Progenitor cell of endocrine pancreas (in vitro differentiated cells): ENCODE results near the gene LTBP4. TPM values are rescaled to one million over a fixed set of nuclear protein-coding genes. Genes with fewer than 3 reads are reported as not detected.
A peak's percentile ranks its signal among the peaks of the same experiment; 100 is the strongest.

Experiments used
- DNase-seq: peaks from one replicate; pipeline ENCODE4 v3.0.0; 2021; ENCODE audit warnings: low spot score; ENCODE audit not compliant: unreplicated experiment
- H3K27ac Mint-ChIP-seq: 2 replicates; pipeline ENCODE4 v1.8.0; 2021; ENCODE audit warnings: mild to moderate bottlenecking, moderate library complexity, mixed read lengths
- H3K27me3 Mint-ChIP-seq: 2 replicates; pipeline ENCODE4 v1.8.0; 2021; ENCODE audit warnings: mixed read lengths
- H3K36me3 Mint-ChIP-seq: 2 replicates; pipeline ENCODE4 v1.8.0; 2022; ENCODE audit warnings: mixed read lengths; ENCODE audit not compliant: insufficient read depth
- H3K4me1 Mint-ChIP-seq: 2 replicates; pipeline ENCODE4 v1.8.0; 2021; ENCODE audit warnings: low read depth, mixed read lengths
- H3K4me3 Mint-ChIP-seq: 2 replicates; pipeline ENCODE4 v1.8.0; 2021; ENCODE audit warnings: low read depth, mild to moderate bottlenecking, moderate library complexity, mixed read lengths
- H3K9me3 Mint-ChIP-seq: 2 replicates; pipeline ENCODE4 v1.8.0; 2021; ENCODE audit warnings: low read depth, mixed read lengths
- total RNA-seq: library from RNA; stranded (reverse); gene quantifications from 2 replicates; pipeline ENCODE4 v1.2.1, GENCODE V29; 2021
- TF ChIP-seq, protein P1 (sequence below): fragments of 200-600 bp; sonication (generic); IDR thresholded peaks from one replicate; pipeline ENCODE4 v1.5.0; 2021; ENCODE audit warnings: antibody characterized with exemption, mild to moderate bottlenecking; ENCODE audit not compliant: unreplicated experiment

LTBP4 gene
- total RNA-seq, 1 donor from 2014 or later: 25.4 TPM

DNA sequence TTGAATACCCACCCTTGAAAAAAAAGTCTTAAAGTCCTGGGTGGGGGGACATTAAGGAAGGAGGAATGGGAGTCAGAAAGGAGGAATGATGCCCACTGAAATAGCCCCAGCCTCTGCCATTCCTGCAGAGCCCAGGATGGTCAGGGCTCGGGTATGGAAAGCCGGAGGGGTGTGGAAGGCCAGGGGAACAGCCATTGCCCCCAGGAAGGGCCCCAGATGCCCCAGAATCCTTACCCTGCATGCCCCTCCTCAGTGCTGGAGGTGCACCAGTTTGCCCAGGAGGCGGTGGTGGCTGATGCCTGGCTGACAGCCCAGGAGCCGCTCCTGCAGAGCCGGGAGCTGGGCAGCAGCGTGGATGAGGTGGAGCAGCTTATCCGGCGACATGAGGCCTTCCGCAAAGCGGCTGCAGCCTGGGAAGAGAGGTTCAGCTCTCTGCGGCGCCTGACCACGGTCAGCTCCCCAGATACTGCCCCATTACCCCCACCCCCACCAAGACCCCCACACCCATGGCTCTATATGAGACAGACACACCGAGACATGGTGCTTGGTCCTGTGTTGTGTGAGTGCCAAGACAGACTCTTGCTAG, 35.2 kb upstream of the LTBP4 start:
- TF ChIP-seq, protein P1, sequence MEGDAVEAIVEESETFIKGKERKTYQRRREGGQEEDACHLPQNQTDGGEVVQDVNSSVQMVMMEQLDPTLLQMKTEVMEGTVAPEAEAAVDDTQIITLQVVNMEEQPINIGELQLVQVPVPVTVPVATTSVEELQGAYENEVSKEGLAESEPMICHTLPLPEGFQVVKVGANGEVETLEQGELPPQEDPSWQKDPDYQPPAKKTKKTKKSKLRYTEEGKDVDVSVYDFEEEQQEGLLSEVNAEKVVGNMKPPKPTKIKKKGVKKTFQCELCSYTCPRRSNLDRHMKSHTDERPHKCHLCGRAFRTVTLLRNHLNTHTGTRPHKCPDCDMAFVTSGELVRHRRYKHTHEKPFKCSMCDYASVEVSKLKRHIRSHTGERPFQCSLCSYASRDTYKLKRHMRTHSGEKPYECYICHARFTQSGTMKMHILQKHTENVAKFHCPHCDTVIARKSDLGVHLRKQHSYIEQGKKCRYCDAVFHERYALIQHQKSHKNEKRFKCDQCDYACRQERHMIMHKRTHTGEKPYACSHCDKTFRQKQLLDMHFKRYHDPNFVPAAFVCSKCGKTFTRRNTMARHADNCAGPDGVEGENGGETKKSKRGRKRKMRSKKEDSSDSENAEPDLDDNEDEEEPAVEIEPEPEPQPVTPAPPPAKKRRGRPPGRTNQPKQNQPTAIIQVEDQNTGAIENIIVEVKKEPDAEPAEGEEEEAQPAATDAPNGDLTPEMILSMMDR: no peak
- peaks cover 69% of the 10 kb centered on the region for H3K27me3 Mint-ChIP-seq
- H3K9me3 Mint-ChIP-seq: peaks cover 4% of the 10 kb centered on the region
- DNase-seq: no peak
- H3K4me3 Mint-ChIP-seq: no peak overlapping the region
- H3K36me3 Mint-ChIP-seq: no peaks in the 10 kb centered on the region
- no peak overlapping the region for H3K27ac Mint-ChIP-seq
- H3K4me1 Mint-ChIP-seq: peaks cover 6% of the 10 kb centered on the region

DNA sequence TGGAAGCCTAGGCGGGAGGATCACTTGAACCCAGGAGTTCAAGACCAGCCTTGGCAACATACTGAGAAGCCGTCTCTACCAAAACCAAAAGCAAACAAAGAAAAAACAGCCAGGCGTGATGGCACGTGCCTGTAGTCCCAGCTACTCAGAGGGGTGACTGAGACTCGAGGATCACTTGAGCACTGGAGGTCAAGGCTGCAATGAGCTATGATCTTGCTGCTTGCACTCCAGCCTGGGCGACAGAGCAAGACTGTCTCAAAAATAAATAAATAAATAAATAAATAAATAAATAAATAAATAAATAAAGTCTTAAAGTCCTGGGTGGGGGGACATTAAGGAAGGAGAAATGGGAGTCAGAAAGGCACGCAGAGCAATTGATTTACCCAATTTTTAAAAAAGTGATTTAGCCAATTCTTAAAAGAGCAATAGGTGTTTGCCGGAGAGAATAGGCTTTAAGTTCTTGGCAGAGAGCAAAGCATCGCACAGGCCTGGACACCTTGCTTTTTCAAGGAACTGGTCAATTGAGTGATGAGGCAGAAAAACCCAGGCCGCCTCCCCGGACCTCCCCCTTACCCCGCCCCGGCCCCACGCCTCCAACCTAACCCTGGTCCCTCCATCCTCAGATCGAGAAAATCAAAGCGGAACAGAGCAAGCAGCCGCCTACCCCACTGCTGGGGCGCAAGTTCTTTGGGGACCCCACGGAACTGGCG, 34.0 kb upstream of the LTBP4 start:
- H3K9me3 Mint-ChIP-seq: peaks cover 4% of the 10 kb centered on the region
- H3K4me1 Mint-ChIP-seq: peaks cover 6% of the 10 kb centered on the region
- H3K4me3 Mint-ChIP-seq: no peak overlapping the region
- H3K27me3 Mint-ChIP-seq: peaks cover 65% of the 10 kb centered on the region
- no peaks in the 10 kb centered on the region for H3K36me3 Mint-ChIP-seq
- no peak for DNase-seq
- TF ChIP-seq, protein P1: no peak
- no peak overlapping the region for H3K27ac Mint-ChIP-seq

GRCh38 chr19:40567750-40568494, 33.2 kb upstream of the LTBP4 start:
- TF ChIP-seq, protein P1: no peak
- DNase-seq: no peak
- no peaks in the 10 kb centered on the region for H3K36me3 Mint-ChIP-seq
- peaks cover 4% of the 10 kb centered on the region for H3K9me3 Mint-ChIP-seq
- peaks cover 6% of the 10 kb centered on the region for H3K4me1 Mint-ChIP-seq
- peaks cover 65% of the 10 kb centered on the region for H3K27me3 Mint-ChIP-seq
- H3K4me3 Mint-ChIP-seq: no peak overlapping the region
- H3K27ac Mint-ChIP-seq: no peak overlapping the region

- TF ChIP-seq, protein P1: no peak
- Mint-ChIP-seq H3K4me3 (peak overlapping the region; percentile 64), H3K4me1 (peaks cover 6% of the 10 kb centered on the region), H3K9me3 (peaks cover 4% of the 10 kb centered on the region), H3K27me3 (peaks cover 56% of the 10 kb centered on the region), H3K27ac (no peak overlapping the region), H3K36me3 (no peaks in the 10 kb centered on the region)
- DNase-seq: peak; percentile 92
These were observed 30.7 kb upstream of the LTBP4 start for GRCh38 chr19:40570313-40571004.

DNA sequence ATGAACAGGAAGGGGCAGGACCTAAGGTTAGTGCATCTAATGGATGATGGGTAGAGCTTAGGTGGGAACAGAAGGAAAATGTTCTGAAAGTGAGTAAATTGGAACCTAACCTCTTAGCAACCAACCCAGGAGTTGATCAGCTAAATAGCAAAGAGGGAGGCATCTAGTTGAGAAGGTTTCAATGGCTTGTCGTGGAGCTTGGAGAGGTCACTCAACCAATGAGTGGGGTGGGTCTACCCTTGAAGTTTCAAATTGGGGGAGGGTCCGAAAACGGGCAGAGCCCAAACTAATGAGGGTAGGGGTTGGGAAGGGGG, 30.2 kb upstream of the LTBP4 start:
- Mint-ChIP-seq H3K27me3 (peaks cover 52% of the 10 kb centered on the region), H3K36me3 (no peaks in the 10 kb centered on the region), H3K4me3 (no peak overlapping the region), H3K9me3 (peaks cover 4% of the 10 kb centered on the region), H3K27ac (no peak overlapping the region), H3K4me1 (peaks cover 6% of the 10 kb centered on the region)
- DNase-seq: no peak
- TF ChIP-seq, protein P1: no peak
